Activated CD4-positive, alpha-beta T cell treated with anti-CD3 and anti-CD28 coated beads, Interleukin-2, Interleukin-4, amounts not matched to agents 100 ng/mL and 50 ng/mL, durations not matched to agents 16 hours and 8 hours (primary cell): ENCODE results near the gene ADGRL3.
"Not testable (repeated sequence)": the region's sequence is repeated elsewhere in the genome, so short reads cannot be mapped to it uniquely, and the experiment has no call there.

Experiments used
- DNase-seq: peaks from one replicate; pipeline ENCODE4 v3.0.0-alpha.2; 2020; ENCODE audit warnings: low spot score

Gene ADGRL3

GRCh38 chr4:61205066-61205465 is 4.9 kb downstream of the ADGRL3 start:
- no peak for DNase-seq

DNA sequence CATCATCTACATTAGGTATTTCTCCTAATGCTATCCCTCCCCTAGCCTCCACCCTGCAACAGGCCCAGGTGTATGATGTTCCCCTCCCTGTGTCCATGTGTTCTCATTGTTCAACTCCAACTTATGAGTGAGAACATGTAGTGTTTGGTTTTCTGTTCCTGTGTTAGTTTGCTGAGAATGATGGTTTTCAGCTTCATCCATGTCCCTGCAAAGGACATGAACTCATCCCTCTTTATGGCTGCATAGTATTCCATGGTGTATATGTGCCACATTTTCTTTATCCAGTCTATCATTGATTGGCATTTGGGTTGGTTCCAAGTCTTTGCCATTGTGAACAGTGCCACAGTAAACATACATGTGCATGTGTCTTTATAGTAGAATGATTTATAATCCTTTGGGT is 7.0 kb downstream of the ADGRL3 start:
- not testable (repeated sequence) for DNase-seq

DNA sequence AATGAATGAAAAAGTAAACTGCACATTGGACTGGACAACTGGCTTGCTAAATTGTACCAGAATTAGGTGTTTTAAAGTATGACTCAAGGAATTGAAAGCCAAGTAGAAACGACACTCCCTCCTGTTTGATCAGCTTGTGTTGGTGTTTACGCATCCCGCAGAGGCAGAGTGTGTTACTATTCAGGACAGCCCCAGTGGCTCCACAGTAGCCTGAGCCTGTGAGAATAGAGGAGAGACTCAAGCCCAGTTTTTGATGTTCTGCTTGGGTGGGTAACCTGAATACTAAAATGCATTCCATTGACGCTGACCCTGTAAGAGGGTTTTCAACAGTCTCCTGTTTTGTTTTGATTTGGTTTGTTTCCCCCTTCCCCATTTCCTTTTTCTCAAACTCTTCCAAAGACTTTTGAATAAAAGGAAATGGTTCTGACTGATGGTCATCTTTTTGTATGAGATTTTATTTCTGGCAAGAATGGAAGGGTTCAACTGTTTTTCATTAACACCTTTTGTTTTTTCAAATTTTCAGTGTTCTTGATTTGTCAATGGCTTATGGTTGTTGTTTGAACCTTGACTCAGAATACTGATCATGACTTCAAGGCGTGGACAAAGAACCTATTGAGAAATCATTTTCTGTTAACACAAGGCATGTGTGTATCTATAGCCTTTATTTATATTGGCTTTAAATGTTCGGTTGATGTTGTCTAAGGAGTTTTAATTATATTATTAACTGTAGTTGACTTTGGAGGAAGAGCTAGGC is 10.2 kb downstream of the ADGRL3 start:
- no peak for DNase-seq

DNA sequence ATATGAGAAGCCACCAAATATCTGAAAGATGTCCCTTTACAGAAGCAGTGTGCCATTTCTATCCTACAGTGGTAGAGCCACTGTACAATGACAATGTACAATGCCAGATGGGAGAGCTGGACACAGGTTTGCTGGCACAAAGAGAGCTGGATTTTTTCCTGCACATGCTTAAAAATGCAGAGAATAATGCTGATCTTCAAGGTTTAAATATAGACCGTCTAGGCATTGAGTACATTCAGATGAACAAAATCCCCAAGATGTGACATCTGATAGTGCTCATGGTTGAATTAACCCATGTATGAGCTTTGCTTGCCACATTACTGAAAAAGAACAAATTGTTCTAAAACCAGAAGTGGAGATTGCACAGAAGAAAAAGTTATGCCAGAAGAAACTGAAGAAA is 11.7 kb downstream of the ADGRL3 start:
- no peak for DNase-seq

- DNase-seq = no peak
Measured at GRCh38 chr4:61212788-61213187, 12.7 kb downstream of the ADGRL3 start.

GRCh38 chr4:61214680-61215079 is 14.6 kb downstream of the ADGRL3 start:
- DNase-seq = no peak

GRCh38 chr4:61217222-61217621 is 17.1 kb downstream of the ADGRL3 start:
- DNase-seq = no peak

- DNase-seq = no peak
Measured at GRCh38 chr4:61220556-61220955, 20.4 kb downstream of the ADGRL3 start.

DNA sequence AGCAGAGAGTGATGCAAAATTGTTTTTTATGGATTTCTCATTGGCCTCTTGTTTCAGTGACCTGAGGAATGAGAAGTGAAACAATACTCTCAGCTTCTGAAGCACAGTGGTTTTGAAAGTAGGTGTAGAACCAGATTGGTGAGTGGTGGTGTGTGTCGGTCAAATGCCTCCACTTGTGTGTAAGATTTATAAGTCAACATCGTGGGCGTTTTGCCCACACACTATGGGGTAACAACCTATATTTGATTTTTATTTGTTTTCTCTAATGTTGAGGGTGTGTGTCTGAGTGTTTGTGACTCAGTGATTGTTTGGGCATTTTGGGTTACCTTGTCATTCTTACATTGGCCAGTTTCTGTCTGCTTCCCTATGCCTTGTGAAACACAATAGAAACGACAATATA is 23.3 kb downstream of the ADGRL3 start:
- no peak for DNase-seq

GRCh38 chr4:61224573-61224972 is 24.4 kb downstream of the ADGRL3 start:
- DNase-seq = no peak

DNA sequence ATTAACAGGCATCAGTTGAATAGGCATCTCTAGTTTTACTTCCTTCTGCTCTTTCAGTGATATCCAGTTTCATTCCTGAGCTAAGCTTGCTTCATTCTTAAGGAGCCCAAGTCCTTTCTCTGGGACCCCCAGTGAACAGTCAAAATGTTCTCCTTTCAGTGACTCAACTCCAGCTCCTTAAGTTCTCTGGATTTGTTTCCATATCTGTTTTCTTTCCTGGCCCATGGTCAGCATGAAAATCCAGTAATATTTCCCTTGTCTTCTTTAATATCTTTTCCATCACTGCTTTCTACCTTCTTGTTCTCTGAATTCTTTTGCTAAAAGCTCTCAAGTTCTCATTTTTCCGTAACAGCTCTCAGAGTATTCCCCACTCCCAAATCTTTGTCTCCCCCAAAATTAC is 25.5 kb downstream of the ADGRL3 start:
- DNase-seq = no peak

DNA sequence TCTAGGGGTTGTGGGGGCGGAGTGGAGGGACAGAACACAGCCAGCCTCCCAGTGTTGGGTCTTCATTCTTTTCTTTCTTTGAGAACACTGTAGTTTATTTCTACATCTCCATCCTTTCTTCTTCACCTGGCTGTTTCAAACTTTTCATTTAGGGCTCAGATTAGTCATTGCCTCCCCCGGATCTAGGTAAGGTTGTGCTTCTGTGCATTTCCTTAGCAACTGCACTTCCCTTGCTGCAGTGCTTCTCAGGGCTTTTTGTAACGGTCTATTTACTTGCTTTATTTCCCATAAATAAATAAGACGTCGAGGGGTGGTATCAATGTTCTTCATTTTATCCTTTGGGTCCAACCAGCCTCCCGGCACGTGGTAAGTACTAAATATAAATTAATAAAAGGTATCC is 31.3 kb downstream of the ADGRL3 start:
- no peak for DNase-seq

DNA sequence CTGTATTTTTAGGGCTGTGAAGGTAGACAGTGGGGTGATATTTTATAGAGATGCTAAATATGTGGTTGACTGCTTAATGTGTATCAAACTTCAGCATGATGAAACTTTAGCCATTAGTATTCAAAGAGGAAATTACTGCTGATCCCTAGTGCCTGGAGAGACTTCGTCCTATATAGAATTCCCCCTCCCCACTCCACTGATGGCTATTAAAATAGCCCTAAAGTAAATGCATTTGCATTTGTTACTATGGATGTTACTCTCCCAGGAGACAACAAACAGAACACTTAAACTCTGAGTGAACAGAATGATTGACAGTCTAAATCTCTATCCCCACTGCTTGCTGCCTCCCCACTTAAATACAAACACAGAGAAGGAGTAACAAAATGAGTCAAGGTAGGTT is 39.1 kb downstream of the ADGRL3 start:
- no peak for DNase-seq

DNA sequence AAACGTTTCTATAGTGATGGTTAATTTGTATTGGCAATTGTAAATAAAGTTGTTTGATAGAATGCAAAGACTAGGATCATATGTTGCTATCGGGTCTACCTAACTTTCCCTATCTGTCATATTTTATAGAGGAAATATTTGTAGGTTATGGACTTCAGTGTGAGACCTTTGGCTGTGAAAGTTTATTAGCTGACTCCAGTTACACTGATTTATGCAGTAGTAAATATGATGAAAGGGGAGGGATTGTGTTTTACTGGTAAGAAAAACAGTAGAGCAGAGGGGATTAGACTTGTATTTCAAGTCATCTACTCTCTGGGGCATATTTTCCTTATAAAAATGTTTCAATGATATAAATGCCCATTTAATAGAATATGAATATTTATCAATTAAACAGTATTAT is 43.8 kb downstream of the ADGRL3 start:
- no peak for DNase-seq

DNA sequence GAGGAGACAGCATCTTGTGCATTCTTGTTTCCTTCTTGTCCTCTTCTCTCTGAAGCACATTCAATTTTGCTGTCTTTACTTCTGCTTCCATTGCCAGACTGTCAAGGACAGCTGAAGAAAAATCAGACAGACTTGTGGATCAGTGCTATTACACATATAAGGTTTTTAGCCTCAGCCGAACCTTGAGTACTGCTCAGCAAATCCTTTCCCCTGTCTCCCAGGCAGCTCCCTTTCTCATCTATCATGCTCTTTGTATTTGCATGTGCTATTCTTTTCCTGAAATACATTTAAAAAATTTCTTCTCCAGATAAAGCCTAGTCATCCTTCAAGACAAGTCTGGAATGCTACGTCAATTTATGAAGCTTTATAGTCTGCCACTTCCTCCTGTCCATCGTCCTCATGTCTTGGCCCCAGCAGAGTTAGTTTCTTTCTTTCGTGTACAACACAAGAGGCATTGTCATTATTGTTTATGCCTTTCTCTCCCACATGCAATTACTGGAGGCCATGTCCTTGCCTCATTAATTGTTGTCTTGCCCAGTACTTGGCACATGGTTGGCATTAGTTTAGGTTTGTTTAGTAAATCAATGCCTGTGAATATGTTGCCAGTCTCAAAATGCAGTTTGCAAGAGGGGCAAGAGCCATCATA is 45.1 kb downstream of the ADGRL3 start:
- DNase-seq = no peak

GRCh38 chr4:61246034-61246433 is 45.9 kb downstream of the ADGRL3 start:
- no peak for DNase-seq

- no peak for DNase-seq
Measured at GRCh38 chr4:61248705-61249104, 48.6 kb downstream of the ADGRL3 start.

GRCh38 chr4:61251129-61251528 is 51.0 kb downstream of the ADGRL3 start:
- DNase-seq = no peak

GRCh38 chr4:61254406-61254805 is 54.3 kb downstream of the ADGRL3 start:
- no peak for DNase-seq

- DNase-seq = no peak
Measured at GRCh38 chr4:61273233-61273632, 73.1 kb downstream of the ADGRL3 start.

GRCh38 chr4:61274286-61274685 is 74.2 kb downstream of the ADGRL3 start:
- DNase-seq = no peak

- no peak for DNase-seq
Measured at GRCh38 chr4:61275241-61275640, 75.1 kb downstream of the ADGRL3 start.

DNA sequence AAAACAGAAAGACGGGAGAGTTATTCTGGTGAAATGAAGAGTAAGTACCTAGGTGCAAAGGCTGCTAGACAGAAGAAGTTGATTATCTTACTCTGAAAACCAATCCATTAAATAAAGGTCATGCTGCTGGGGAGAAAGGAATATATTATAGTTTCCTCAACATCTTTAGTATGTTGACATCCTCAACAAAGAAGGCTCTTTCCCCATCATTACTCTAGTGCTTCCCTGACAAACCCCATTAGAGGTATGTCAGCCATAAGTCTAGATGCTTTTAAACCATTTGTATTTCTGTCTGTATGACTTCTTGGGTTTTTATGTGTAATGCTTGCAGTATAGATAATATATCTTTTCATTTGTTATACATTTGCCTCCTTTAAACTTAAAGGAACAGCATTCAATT is 75.9 kb downstream of the ADGRL3 start:
- no peak for DNase-seq
